GM18868 (cell line): ENCODE measurements around the gene TRPM7.
"Not testable (repeated sequence)": the region's sequence is repeated elsewhere in the genome, so short reads cannot be mapped to it uniquely, and the experiment has no call there.

Experiments
- ATAC-seq: cut with Tn5 transposase; IDR thresholded peaks from one replicate; pipeline ENCODE4 v1.9.1; 2021; ENCODE audit warnings: mild to moderate bottlenecking, moderate library complexity; ENCODE audit not compliant: unreplicated experiment

The TRPM7 gene, protein sequence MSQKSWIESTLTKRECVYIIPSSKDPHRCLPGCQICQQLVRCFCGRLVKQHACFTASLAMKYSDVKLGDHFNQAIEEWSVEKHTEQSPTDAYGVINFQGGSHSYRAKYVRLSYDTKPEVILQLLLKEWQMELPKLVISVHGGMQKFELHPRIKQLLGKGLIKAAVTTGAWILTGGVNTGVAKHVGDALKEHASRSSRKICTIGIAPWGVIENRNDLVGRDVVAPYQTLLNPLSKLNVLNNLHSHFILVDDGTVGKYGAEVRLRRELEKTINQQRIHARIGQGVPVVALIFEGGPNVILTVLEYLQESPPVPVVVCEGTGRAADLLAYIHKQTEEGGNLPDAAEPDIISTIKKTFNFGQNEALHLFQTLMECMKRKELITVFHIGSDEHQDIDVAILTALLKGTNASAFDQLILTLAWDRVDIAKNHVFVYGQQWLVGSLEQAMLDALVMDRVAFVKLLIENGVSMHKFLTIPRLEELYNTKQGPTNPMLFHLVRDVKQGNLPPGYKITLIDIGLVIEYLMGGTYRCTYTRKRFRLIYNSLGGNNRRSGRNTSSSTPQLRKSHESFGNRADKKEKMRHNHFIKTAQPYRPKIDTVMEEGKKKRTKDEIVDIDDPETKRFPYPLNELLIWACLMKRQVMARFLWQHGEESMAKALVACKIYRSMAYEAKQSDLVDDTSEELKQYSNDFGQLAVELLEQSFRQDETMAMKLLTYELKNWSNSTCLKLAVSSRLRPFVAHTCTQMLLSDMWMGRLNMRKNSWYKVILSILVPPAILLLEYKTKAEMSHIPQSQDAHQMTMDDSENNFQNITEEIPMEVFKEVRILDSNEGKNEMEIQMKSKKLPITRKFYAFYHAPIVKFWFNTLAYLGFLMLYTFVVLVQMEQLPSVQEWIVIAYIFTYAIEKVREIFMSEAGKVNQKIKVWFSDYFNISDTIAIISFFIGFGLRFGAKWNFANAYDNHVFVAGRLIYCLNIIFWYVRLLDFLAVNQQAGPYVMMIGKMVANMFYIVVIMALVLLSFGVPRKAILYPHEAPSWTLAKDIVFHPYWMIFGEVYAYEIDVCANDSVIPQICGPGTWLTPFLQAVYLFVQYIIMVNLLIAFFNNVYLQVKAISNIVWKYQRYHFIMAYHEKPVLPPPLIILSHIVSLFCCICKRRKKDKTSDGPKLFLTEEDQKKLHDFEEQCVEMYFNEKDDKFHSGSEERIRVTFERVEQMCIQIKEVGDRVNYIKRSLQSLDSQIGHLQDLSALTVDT (N-terminal part only)

GRCh38 chr15:50686469-50687301, at the start of gene TRPM7:
Gene TRPM7 (minus strand): TSS chr15:50686797. CDS start chr15:50686533, 264 bp downstream.
- ATAC-seq, result peak; percentile 70

DNA sequence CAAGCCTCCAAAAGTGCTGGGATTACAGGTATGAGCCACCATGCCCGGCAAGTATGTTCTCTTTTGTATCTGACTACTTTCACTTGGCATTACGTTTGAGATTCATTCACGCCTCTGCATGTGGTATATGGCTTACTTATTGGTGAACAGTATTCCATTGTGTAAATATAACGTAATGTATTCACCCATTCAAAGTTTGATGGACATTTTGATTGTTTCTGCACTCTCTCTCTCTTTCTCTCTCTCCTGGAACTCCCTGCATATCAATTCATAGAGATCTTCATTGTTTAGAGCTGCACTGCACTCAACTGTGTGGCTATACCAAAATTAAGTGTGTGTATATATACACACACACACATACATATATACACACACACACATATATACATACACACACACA, 48.6 kb upstream of the TRPM7 start:
- no peak for ATAC-seq

DNA sequence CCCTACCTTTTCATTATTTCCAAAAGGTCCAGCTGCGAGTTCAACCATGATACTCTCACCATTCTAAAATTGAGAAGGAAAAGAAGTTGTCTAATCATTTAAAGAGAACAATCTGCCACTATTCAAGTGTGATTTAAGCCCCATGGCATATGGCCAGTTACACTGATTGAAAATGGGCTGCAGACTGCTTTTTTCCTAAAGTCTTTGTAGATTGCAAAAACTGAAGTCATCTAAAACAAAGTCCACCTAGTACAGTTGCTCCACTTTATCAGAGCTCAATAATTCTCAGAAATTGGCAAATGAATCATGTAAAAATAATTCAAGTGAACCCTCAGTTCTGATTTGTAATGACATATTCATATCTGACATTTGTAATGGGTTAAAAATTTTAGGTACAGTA, 39.7 kb upstream of the TRPM7 start:
- no peak for ATAC-seq

GRCh38 chr15:50718700-50719125, 32.1 kb upstream of the TRPM7 start:
- ATAC-seq, result no peak

DNA sequence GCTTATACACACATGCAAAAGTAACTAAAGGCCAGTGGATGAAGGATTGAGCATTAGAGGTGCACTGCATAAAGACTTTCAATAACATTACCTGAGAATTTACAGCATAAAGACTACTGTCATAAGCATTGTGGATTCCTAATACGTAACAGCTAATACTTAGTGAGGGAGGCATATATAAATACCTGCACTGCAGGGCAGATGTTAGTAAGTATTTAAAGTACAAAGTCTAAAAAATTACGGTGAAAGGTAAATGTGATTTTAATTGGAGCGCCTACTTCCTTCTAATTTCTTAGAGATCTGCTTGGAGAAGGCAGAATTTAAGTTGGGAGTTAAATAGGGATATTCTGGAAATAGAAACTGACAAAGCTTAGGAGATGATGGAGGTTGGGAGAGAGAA, 25.4 kb upstream of the TRPM7 start:
- no peak for ATAC-seq

DNA sequence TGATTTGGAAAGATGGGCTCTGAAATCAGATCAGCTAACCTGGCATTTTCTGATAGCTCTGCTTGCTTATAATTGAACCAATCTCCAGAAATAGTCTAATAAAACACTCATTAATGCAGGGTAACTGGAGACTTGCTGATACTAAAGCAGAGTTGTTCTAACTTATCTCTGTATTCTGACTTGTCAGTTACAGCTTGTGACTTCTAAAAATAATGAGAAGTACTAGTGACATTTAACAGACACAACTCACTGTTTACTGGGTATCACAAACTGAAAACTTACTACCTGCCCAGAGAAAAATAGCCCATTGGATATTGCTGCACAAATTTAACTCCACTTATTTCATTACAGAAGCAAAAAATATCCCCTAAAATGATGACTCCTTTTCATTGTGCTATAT, 24.0 kb upstream of the TRPM7 start:
- no peak for ATAC-seq

GRCh38 chr15:50707878-50708427, 21.4 kb upstream of the TRPM7 start:
- no peak for ATAC-seq

- ATAC-seq, result no peak
Observed at GRCh38 chr15:50702762-50703334, 16.3 kb upstream of the TRPM7 start.

DNA sequence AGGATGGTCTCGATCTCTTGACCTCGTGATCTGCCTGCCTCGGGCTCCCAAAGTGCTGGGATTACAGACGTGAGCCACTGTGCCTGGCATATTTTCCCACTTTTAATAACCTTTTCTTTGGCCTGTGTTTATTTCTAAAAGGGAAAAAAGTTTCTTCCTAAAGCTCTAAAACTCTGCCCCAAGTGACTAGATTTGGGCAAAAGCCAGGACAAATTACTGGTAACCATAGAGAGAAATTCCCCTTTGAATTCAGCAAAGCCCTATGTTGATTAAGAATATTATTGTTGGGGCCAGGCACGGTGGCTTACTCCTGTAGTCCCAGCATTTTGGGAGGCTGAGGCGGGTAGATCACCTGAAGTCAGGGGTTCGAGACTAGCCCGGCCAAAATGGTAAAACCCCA, 11.5 kb upstream of the TRPM7 start:
- ATAC-seq, result no peak

GRCh38 chr15:50697109-50697797, 10.7 kb upstream of the TRPM7 start:
- no peak for ATAC-seq

DNA sequence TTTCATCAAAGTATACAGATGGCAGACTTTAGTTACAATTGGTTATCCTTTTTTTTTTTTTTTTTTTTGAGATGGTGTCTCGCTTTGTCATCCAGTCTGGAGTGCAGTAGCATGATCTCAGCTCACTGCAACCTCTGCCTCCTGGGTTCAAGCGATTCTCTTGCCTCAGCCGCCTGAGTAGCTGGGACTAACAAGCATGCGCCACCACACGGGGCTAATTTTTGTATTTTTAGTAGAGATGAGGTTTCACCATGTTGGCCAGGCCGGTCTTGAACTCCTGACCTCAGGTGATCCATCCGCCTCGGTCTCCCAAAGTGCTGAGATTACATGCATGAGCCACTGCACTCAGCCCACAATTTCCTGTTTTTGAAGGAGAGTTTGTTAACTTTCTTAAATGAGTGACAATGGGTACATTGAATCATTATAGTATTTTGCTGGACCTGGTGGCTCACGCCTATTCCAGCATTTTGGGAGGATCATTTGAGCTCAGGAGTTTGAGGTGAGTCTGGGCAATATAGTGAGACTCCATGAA, 8.1 kb upstream of the TRPM7 start:
- not testable (repeated sequence) for ATAC-seq

DNA sequence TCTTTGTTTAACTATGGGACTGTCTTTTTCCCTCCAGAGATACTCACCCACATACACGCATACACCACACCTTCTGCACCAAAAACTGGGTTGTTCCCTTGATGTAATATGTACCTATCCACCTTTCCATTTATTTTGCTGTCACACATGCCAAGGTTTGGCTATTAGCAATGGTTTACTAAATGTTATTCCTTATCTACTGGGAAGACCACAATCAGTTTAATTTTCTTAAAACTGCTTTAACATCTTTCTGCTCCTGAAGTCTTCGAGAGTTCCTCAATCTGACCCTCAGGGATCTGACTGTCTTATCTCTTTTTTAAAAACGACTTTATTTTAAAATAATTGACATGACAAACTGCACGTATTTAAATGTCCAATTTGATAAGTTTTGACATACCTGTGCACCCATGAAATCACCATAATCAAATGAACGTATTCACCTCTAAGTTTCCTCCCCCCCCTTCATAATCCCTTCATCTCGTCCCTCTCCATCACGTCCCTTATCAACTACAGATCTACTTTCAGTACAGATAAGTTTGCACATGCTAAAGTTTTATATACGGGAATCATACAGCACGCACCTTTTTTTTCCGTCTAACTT, 805 bp upstream of the TRPM7 start:
- ATAC-seq, result peak; percentile 11

DNA sequence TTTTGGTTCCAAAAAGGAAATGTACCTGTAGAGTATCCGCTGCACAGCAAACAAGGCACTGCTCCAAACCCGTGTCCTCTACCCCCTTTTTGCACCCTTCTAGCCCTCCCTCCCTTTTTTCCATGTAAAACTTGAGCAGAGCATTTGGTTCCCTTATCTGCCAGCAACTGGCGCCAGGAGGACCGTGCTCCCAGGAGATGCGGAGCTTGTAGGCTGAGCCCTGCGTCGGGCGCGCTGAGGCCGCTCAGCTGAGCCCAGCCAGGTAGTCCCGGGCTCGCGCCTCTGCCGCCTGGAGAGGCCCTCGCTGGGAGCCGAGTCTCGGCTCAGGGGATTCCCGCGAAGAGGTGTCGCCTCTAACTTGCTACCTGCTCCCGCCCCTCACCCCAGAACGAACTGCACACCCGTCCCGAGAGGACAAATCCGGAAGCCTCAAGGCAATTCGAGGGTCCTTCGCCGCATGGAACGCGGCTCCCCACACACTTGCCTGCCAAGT, 575 bp downstream of the TRPM7 start:
- peak; percentile 76 for ATAC-seq

DNA sequence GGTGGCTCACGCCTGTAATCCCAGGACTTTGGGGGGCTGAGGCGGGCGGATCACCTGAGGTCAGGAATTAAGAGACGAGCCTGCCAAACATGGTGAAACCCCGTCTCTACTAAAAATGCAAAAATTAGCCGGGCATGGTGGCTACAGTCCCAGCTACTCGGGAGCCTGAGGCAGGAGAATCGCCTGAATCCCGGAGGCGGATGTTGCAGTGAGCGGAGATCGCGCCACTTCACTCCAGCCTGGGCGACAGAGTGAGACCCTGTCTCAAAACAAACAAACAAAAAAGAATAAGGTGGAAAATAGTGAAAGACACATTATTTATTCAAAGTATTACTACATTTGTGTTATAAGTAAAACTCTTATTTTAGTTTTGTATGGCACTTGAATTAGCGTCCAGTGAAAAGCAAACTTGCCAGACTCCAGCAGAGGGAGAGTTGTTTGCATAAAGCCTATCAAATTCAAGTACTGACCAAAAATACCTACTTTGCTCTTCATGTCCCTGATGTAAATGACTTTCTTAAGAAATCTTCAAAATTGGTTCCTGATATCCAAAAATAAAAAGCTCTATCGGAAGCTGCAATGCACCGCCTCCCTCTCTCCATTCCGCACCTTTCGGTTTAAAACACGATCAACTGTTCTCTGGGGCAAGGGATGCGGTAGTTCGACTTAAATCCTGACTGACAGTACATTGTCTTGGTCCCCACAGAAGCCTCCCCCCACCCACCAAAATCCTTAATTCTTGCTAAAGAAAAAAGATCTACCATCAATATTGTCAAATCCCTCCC, 1.2 kb downstream of the TRPM7 start:
- ATAC-seq, result no peak

DNA sequence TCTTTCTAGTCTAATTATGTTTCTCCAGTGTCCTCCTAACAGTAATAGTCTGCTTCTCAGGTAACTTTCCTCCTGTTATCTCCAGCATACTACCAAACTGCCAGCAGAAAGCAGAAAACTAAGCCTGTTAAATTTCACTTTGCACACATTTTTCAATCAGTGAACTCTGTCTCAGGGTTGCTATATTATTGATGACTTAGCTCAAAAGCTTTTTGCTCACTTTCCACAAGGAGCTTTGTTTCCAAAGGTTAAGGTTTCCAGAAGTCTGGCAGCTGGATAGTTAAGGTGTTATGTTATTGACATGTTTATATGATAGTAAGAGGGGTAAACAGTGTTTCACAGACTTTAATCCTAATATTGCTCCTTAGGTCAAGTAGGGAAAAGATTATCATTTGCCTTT, 5.1 kb downstream of the TRPM7 start:
- ATAC-seq, result no peak

DNA sequence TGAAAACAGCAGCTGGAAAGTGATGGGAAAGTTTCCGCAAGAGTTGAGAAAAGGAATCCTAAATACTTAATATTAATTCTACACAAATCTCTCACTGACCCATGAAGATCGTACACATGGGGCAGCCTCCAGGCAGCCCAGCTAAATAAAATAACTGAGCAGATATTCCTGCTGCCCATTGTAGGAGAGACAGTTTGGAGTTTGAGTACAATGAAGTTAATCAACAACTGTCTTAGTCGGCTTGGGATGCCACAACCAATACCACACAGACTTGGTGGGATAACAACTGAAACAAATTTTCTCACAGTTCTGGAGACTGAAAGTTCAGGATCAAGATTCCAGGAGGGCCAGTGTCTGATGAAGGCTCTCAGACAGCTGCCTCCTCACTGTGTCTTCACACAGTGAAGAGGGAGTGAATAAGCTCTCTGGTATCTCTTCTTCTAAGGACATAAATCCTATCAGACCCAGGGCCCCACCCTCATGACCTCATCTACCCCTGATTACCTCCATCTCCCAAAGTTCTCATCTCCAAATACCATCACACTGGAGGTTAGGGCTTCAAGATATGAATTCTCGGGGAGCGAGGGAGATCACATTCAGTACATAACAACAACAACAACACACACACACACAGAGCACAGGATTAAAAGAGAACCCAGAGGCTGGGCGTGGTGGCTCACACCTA, 9.7 kb downstream of the TRPM7 start:
- ATAC-seq, result no peak
